Immature natural killer cell (primary cell): Measurements from ENCODE around the gene SOX6. TPM values are rescaled to one million over a fixed set of nuclear protein-coding genes. Genes with fewer than 3 reads are reported as not detected.
A peak's percentile ranks its signal among the peaks of the same experiment; 100 is the strongest.

Experiments used
- DNase-seq, 3 donors: peaks; one replicate each; pipeline ENCODE4 v3.0.0; 2022; ENCODE audit warnings: mixed read lengths in 1 of 3
- H3K27ac Mint-ChIP-seq, 6 donors: one replicate each; pipeline ENCODE4 v1.8.0; 2020; ENCODE audit warnings: mixed read lengths in 6 of 6, mild to moderate bottlenecking in 5 of 6, inconsistent platforms in 4 of 6, moderate library complexity in 3 of 6
- H3K27me3 Mint-ChIP-seq, 3 donors: one replicate each; pipeline ENCODE4 v1.8.0; 2020 to 2021; ENCODE audit warnings: low read depth in 3 of 3, mild to moderate bottlenecking in 3 of 3, mixed read lengths in 3 of 3, moderate library complexity in 3 of 3, inconsistent platforms in 1 of 3
- H3K36me3 Mint-ChIP-seq, 3 donors: one replicate each; pipeline ENCODE4 v1.8.0; 2020; ENCODE audit warnings: mixed read lengths in 3 of 3, inconsistent platforms in 2 of 3, mild to moderate bottlenecking in 2 of 3
- H3K4me1 Mint-ChIP-seq, 2 donors: one replicate each; pipeline ENCODE4 v1.8.0; 2020; ENCODE audit warnings: inconsistent platforms in 2 of 2, mild to moderate bottlenecking in 2 of 2, mixed read lengths in 2 of 2, moderate library complexity in 1 of 2
- H3K4me3 Mint-ChIP-seq, 5 donors: one replicate each; pipeline ENCODE4 v1.8.0; 2020; ENCODE audit warnings: mild to moderate bottlenecking in 5 of 5, mixed read lengths in 5 of 5, inconsistent platforms in 3 of 5, moderate library complexity in 3 of 5
- H3K9me3 Mint-ChIP-seq, 6 donors: one replicate each; pipeline ENCODE4 v1.8.0; 2020; ENCODE audit warnings: mild to moderate bottlenecking in 6 of 6, mixed read lengths in 6 of 6, inconsistent platforms in 4 of 6, moderate library complexity in 3 of 6
- polyA plus RNA-seq, 3 donors: library from polyadenylated mRNA; unstranded; fragments of 300-500 nt; fragmentation: Illumina TruSeq; gene quantifications; one replicate each; pipeline ENCODE4 v1.2.3, GENCODE V29; 2021

The SOX6 gene
- polyA plus RNA-seq, 3 donors from 2014 or later: not detected

DNA sequence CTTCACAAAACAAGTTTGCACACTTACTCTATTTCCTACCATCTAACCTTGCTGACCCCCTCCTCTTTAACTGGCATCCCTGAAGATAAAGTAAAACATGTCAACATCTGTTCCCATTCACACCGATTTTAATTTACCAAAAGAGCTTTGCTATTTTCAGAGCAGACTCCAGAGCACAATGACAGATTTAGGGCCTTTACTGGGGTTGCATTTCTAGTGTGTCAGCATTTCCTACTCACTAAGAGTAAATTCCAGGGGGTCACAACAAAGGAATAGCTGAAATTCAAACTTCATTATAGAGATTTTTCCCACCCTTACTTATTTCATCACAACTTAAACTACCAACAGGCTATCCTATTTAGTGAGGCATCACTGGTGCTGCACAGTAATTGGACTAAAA, 60.8 kb downstream of the SOX6 start:
- peaks cover 0 to 30% (median 3%) of the 10 kb centered on the region in 6 donors for H3K9me3 Mint-ChIP-seq
- no peak overlapping the region for H3K4me3 Mint-ChIP-seq
- peaks cover 0 to 3% (median 0%) of the 10 kb centered on the region in 3 donors for H3K27me3 Mint-ChIP-seq
- no peaks in the 10 kb centered on the region for H3K36me3 Mint-ChIP-seq
- DNase-seq: no peak
- H3K27ac Mint-ChIP-seq: no peak overlapping the region
- no peaks in the 10 kb centered on the region for H3K4me1 Mint-ChIP-seq

- H3K36me3 Mint-ChIP-seq: no peaks in the 10 kb centered on the region
- no peaks in the 10 kb centered on the region for H3K4me1 Mint-ChIP-seq
- no peak overlapping the region for H3K27ac Mint-ChIP-seq
- H3K27me3 Mint-ChIP-seq: peaks cover 0 to 3% (median 0%) of the 10 kb centered on the region in 3 donors
- H3K9me3 Mint-ChIP-seq: peaks cover 0 to 31% (median 6%) of the 10 kb centered on the region in 6 donors
- no peak overlapping the region for H3K4me3 Mint-ChIP-seq
- DNase-seq: no peak
Measured at GRCh38 chr11:16293204-16293681, 63.1 kb downstream of the SOX6 start.

DNA sequence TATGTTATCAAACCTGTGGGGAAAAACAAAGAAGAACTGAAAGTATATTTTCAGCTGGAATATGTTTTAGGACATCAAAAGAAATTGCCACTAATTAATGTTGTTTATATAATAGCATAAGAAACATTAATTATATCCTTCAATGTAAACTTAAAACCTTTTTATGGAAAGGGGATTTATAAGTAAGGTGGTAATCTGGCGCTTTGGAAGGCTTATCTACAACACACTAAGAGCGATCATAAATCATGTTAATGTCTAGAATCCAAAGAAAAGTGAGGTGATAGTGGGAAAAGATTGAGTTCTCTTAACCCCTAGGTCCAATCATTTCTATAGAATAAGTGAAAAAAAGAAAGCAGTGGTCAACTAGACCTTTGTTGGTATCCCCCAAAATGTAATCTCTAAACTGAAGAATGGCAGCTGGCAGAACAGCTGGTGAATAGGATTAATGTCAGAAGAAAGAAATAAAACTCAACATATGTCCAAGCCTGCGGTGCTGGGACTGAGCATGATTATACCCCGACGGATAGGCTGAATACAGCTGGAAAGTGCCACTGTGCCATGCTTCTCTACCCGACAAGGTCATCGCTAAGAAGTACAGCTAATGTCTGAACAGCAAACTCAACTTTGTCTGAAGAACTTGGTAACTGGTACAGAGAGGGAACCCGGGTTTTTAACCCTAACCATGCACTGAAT, 64.0 kb downstream of the SOX6 start:
- Mint-ChIP-seq H3K27me3 (peaks cover 0 to 3% (median 0%) of the 10 kb centered on the region in 3 donors), H3K4me1 (no peaks in the 10 kb centered on the region), H3K4me3 (no peak overlapping the region), H3K9me3 (peaks cover 0 to 31% (median 6%) of the 10 kb centered on the region in 6 donors), H3K36me3 (no peaks in the 10 kb centered on the region), H3K27ac (no peak overlapping the region)
- no peak for DNase-seq

- DNase-seq: no peak
- Mint-ChIP-seq H3K4me3 (no peak overlapping the region), H3K27me3 (peaks cover 0 to 3% (median 0%) of the 10 kb centered on the region in 3 donors), H3K36me3 (no peaks in the 10 kb centered on the region), H3K27ac (no peak overlapping the region), H3K9me3 (peaks cover 0 to 31% (median 7%) of the 10 kb centered on the region in 6 donors), H3K4me1 (no peaks in the 10 kb centered on the region)
Measured at GRCh38 chr11:16291729-16292128, 64.6 kb downstream of the SOX6 start.

GRCh38 chr11:16289541-16289940, 66.8 kb downstream of the SOX6 start:
- H3K9me3 Mint-ChIP-seq: peaks cover 0 to 20% (median 4%) of the 10 kb centered on the region in 6 donors
- H3K4me3 Mint-ChIP-seq: no peak overlapping the region
- H3K27me3 Mint-ChIP-seq: peaks cover 0 to 3% (median 0%) of the 10 kb centered on the region in 3 donors
- H3K36me3 Mint-ChIP-seq: no peaks in the 10 kb centered on the region
- no peaks in the 10 kb centered on the region for H3K4me1 Mint-ChIP-seq
- no peak overlapping the region for H3K27ac Mint-ChIP-seq
- DNase-seq: no peak

GRCh38 chr11:16287630-16288280, 68.6 kb downstream of the SOX6 start:
- Mint-ChIP-seq H3K27ac (no peak overlapping the region), H3K4me3 (no peak overlapping the region), H3K9me3 (peaks cover 0 to 11% (median under 1%) of the 10 kb centered on the region in 6 donors), H3K36me3 (no peaks in the 10 kb centered on the region), H3K27me3 (no peaks in the 10 kb centered on the region), H3K4me1 (no peaks in the 10 kb centered on the region)
- DNase-seq: no peak

DNA sequence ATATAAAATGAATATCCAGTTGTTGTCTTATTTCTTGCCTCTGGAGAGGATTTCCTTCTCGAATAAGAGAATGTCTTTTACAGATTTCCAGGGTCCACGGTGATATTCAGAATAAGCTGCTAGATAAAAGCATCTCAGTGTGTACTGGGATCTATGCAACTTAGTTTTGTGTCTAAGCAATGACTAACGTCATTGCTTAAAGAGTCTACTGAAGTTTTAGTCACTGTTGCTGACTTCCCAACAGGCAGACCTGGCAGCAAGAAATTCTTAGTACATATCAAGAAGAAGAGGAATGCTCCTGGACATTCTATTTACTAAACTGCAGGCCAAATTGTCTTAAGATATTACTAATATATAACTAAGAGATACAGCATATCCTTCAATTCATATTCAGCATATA, 70.3 kb downstream of the SOX6 start:
- Mint-ChIP-seq H3K4me1 (peaks cover 0 to 1% of the 10 kb centered on the region in 2 donors), H3K27ac (no peak overlapping the region), H3K36me3 (no peaks in the 10 kb centered on the region), H3K9me3 (peaks cover 0 to 14% (median 1%) of the 10 kb centered on the region in 6 donors), H3K27me3 (no peaks in the 10 kb centered on the region), H3K4me3 (no peak overlapping the region)
- DNase-seq: no peak

DNA sequence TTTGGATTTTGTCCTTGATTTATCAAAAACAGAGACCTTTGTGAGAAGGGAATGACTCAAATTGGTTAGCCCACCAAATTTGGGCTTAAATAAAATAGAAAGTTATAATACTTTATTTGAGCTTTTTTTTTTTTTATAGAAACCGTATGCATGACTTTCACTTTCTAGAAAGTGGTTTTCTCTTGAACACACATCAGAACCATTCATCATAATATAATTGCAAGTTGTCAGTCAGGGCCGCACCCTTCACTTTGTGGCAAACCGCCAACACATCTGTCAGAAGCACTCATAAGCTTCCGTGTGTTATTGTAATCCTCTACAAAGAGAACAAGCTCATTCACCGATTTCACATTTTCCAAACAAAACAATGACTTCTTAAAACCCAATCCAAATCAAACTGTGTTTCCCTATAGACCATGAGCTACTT, 76.1 kb downstream of the SOX6 start:
- Mint-ChIP-seq H3K4me1 (peaks cover 2 to 11% of the 10 kb centered on the region in 2 donors), H3K9me3 (peaks cover 0 to 11% (median under 1%) of the 10 kb centered on the region in 6 donors), H3K36me3 (no peaks in the 10 kb centered on the region), H3K27ac (peak overlapping the region in 1 of 6 donors; percentile 45), H3K27me3 (peaks cover 0 to 2% (median 0%) of the 10 kb centered on the region in 3 donors), H3K4me3 (peak overlapping the region in 2 of 5 donors; percentile 16 to 35)
- DNase-seq: peak; percentile 45 to 64 (median 49)

- no peak overlapping the region for H3K4me3 Mint-ChIP-seq
- H3K36me3 Mint-ChIP-seq: no peaks in the 10 kb centered on the region
- peaks cover 2 to 11% of the 10 kb centered on the region in 2 donors for H3K4me1 Mint-ChIP-seq
- H3K27ac Mint-ChIP-seq: no peak overlapping the region
- DNase-seq: no peak
- peaks cover 0 to 2% (median 0%) of the 10 kb centered on the region in 3 donors for H3K27me3 Mint-ChIP-seq
- H3K9me3 Mint-ChIP-seq: peaks cover 0 to 11% (median 2%) of the 10 kb centered on the region in 6 donors
Measured at GRCh38 chr11:16279524-16279923, 76.8 kb downstream of the SOX6 start.

DNA sequence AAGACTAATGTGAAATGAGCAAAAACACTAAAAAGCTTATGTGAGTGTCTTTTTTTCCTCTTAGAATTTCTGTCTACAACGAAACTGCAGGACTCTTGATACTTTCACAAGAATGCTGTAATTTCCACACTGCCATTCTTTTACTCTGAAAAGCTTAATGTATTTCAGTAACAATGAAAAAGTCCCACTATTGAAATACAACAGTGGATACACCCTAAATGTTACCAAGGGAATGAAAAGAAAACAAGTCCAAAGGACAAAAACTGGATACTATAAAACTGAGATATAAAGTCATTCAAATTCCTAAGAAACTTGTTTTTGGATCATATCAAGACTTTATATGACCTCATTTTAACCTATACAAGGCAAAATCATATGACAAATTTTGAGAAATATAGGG, 77.4 kb downstream of the SOX6 start:
- no peak for DNase-seq
- H3K4me1 Mint-ChIP-seq: peaks cover 2 to 11% of the 10 kb centered on the region in 2 donors
- H3K4me3 Mint-ChIP-seq: no peak overlapping the region
- no peaks in the 10 kb centered on the region for H3K36me3 Mint-ChIP-seq
- no peak overlapping the region for H3K27ac Mint-ChIP-seq
- peaks cover 0 to 11% (median 2%) of the 10 kb centered on the region in 6 donors for H3K9me3 Mint-ChIP-seq
- H3K27me3 Mint-ChIP-seq: peaks cover 0 to 2% (median 0%) of the 10 kb centered on the region in 3 donors

- Mint-ChIP-seq H3K9me3 (peaks cover 0 to 16% (median 2%) of the 10 kb centered on the region in 6 donors), H3K27ac (no peak overlapping the region), H3K27me3 (peaks cover 0 to 2% (median 0%) of the 10 kb centered on the region in 3 donors), H3K36me3 (no peaks in the 10 kb centered on the region), H3K4me3 (no peak overlapping the region), H3K4me1 (peaks cover 2 to 11% of the 10 kb centered on the region in 2 donors)
- no peak for DNase-seq
Measured at GRCh38 chr11:16278273-16278672, 78.1 kb downstream of the SOX6 start.

GRCh38 chr11:16276251-16276650, 80.1 kb downstream of the SOX6 start:
- Mint-ChIP-seq H3K9me3 (peaks cover 0 to 21% (median 6%) of the 10 kb centered on the region in 6 donors), H3K4me1 (peaks cover 2 to 11% of the 10 kb centered on the region in 2 donors), H3K36me3 (no peaks in the 10 kb centered on the region), H3K27me3 (peaks cover 2 to 4% (median 2%) of the 10 kb centered on the region in 3 donors), H3K27ac (no peak overlapping the region), H3K4me3 (no peak overlapping the region)
- DNase-seq: no peak

DNA sequence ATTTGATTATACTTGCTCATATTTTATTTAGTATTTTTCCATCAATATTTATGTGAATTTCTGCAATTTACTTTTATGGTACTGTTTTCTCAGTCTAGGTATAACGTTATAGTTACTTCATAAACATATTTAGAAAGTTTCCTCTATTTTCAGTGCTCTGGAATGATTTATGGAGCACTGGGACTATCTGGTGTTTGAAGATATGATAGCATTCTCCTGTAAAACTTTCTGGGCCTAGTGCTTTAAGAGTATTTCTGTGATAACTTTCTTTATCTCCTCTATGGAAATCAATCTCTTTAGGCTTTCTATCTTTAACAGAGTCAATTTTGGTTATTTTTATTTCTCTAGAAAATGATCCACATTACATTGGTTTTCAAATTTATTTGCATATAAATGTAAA, 85.1 kb downstream of the SOX6 start:
- Mint-ChIP-seq H3K27me3 (peaks cover 0 to 4% (median 2%) of the 10 kb centered on the region in 3 donors), H3K27ac (no peak overlapping the region), H3K4me3 (no peak overlapping the region), H3K4me1 (no peaks in the 10 kb centered on the region), H3K9me3 (peaks cover 0 to 29% (median 7%) of the 10 kb centered on the region in 6 donors), H3K36me3 (no peaks in the 10 kb centered on the region)
- DNase-seq: no peak

DNA sequence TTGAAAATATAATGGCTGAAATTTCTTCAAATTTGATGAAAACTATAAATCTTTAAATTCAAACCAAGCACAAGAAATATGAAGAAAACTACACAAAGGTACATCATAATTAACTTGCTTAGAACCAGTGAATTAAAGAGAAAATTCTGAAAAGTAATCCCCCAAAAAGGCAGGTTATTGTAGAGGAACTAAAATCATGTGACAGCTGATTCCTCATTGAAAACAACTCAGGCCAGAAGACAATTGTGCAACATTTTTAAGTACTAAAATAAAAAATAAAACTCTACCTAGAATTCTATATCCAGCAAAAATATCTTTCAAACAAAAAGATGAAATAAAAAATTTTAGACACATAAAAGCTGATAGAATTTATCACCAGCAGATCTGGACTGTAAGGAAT, 90.3 kb downstream of the SOX6 start:
- Mint-ChIP-seq H3K27me3 (no peaks in the 10 kb centered on the region), H3K36me3 (no peaks in the 10 kb centered on the region), H3K4me1 (peaks cover 0 to 4% of the 10 kb centered on the region in 2 donors), H3K4me3 (no peak overlapping the region), H3K9me3 (peaks cover 0 to 23% (median 6%) of the 10 kb centered on the region in 6 donors), H3K27ac (no peak overlapping the region)
- DNase-seq: no peak
